ENCODE data around the gene ZNF837. TPM values are rescaled to one million over a fixed set of nuclear protein-coding genes. Genes with fewer than 3 reads are reported as not detected.

Gene ZNF837
- total RNA-seq, 4 donors from 2014 or later, result 1.5 to 3.7 (median 2.1) TPM

- intact Hi-C loops (cut with DNase I), result no loop called here
- H3K9me3 ChIP-seq, result no peaks in the 10 kb centered on the region
- TF ChIP-seq POLR2AphosphoS5 (IDR thresholded peaks at IDR 0.05) (no peak), EP300 (IDR thresholded peaks at IDR 0.05) (no peak), POLR2A (IDR thresholded peaks at IDR 0.05; ENCODE audit: low read depth) (no peak)
- TF ChIP-seq, protein P1, sequence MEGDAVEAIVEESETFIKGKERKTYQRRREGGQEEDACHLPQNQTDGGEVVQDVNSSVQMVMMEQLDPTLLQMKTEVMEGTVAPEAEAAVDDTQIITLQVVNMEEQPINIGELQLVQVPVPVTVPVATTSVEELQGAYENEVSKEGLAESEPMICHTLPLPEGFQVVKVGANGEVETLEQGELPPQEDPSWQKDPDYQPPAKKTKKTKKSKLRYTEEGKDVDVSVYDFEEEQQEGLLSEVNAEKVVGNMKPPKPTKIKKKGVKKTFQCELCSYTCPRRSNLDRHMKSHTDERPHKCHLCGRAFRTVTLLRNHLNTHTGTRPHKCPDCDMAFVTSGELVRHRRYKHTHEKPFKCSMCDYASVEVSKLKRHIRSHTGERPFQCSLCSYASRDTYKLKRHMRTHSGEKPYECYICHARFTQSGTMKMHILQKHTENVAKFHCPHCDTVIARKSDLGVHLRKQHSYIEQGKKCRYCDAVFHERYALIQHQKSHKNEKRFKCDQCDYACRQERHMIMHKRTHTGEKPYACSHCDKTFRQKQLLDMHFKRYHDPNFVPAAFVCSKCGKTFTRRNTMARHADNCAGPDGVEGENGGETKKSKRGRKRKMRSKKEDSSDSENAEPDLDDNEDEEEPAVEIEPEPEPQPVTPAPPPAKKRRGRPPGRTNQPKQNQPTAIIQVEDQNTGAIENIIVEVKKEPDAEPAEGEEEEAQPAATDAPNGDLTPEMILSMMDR (IDR thresholded peaks at IDR 0.05), result no peak
- no peak overlapping the region for H3K4me3 ChIP-seq
- peaks cover 0 to 10% (median 0%) of the 10 kb centered on the region in 4 donors for H3K36me3 ChIP-seq
- WGBS, result 73% methylated on average over 6 of the region's 6 CpGs
- no peak overlapping the region for H3K27ac ChIP-seq (replicated peaks in 1 of 4)
- no peak for DNase-seq (ENCODE audit: extremely low spot score)
- peaks cover 23 to 40% (median 32%) of the 10 kb centered on the region in 4 donors for H3K4me1 ChIP-seq
- H3K27me3 ChIP-seq, result peaks cover 0 to 83% (median 42%) of the 10 kb centered on the region in 4 donors
These were observed 26.3 kb downstream of the ZNF837 start for GRCh38 chr19:58354478-58355030.

DNA sequence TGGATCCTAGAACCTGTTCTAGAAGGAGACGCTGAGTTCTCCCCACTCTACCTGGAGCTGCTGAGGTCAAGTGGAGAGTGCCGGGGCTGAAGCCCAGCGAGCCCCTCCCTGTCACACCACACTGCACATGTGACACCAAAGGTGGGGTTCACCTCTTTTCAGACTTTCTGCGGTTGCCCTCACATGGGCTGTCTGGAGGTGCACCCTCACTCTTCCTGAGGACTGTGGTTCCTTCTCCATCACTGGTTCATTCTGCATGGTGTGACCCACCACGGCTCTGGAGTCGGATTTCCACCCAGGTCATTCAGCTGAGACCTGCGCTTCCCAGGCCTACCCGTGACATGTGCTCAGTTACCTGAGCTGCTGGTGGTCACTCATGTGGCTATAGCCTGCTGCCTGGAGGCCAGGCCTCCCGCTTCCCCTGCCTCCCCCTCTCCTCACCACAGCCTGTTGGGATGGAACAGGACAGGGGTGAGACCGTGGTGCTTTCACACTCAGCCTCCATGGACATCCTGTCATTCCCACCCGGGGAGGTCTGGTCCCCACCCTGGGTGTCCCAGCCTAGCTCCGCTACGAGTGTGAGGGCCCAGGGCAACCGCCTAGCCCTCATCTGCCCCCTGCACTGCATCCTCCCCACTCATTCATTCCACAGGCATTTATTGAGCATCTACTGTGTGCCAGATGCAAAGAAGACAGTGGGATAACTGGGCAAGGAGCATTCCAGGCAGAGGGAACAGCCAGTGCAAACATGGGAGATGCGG, 26.9 kb downstream of the ZNF837 start:
- Histone ChIP-seq H3K4me1 (peaks cover 23 to 42% (median 33%) of the 10 kb centered on the region in 4 donors), H3K9me3 (no peaks in the 10 kb centered on the region), H3K36me3 (peaks cover 0 to 8% (median 0%) of the 10 kb centered on the region in 4 donors), H3K27me3 (peaks cover 0 to 90% (median 42%) of the 10 kb centered on the region in 4 donors), H3K27ac (replicated peaks in 1 of 4) (no peak overlapping the region), H3K4me3 (no peak overlapping the region)
- intact Hi-C loops (cut with DNase I), result no loop called here
- no peak for DNase-seq (ENCODE audit: extremely low spot score)
- 89% methylated on average over 13 of the region's 15 CpGs for WGBS
- TF ChIP-seq EP300 (IDR thresholded peaks at IDR 0.05) (no peak), POLR2A (IDR thresholded peaks at IDR 0.05; ENCODE audit: low read depth) (no peak), POLR2AphosphoS5 (IDR thresholded peaks at IDR 0.05) (no peak)
- TF ChIP-seq, protein P1 (IDR thresholded peaks at IDR 0.05), result no peak

DNA sequence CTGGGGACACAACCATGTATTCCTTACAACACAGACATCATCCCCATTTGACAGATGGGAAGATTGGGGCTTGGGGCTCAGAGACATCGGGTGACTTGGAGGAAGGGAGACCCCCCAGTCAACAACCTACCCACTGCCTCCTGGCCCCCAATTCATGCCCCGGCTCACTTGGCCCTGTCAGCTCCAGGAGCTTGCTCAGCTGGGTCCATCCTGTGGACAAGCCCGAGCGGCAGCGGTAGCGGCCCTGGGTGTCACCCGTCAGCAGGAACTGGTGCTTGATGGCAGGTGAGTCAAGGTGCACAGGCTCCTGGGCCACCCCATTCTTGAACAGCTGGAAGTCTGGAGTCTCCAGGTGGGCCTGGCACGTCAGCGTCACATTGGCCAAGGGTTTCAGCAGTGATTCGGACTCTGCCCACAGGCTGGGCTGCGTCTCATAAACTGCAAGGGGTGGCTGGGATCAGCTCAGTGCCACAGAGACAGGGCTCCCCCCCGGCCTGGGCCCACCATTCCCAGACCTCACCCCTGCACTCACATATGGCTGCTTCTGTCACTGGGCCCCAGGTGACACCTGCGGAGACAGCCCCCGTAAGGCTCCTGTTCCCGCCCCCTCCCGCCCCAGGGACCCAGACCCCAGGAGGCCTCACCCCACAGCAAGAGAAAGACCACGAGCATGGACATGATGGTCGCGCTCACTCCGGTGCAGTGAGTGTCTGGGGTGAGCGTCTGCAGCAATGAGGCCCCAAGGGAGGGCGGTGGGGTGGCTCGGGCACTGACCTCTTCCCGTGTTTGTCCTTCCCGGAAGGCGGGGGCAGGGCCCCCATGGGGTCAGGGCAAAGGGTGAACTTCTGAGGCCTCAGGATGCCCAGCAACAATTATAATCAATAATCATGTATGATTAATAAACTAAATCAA, 27.8 kb downstream of the ZNF837 start, which contains the start of gene A1BG:
TSS of gene A1BG (minus strand) at position 733 of the 912 bp plus-strand sequence. CDS start at position 678, 55 bp downstream.
- Histone ChIP-seq H3K4me3 (no peak within 1 kb of the TSS), H3K4me1 (peaks cover 23 to 43% (median 34%) of the 10 kb centered on the region in 4 donors), H3K36me3 (peaks cover 0 to 6% (median 0%) of the 10 kb centered on the region in 4 donors), H3K27me3 (peaks cover 0 to 99% (median 43%) of the 10 kb centered on the region in 4 donors), H3K9me3 (no peaks in the 10 kb centered on the region), H3K27ac (replicated peaks in 1 of 4) (no peak within 1 kb of the TSS)
- no peak for DNase-seq (ENCODE audit: extremely low spot score)
- intact Hi-C loops (cut with DNase I), result no loop called here
- 81% methylated on average over 19 of the region's 26 CpGs for WGBS
- TF ChIP-seq POLR2A (IDR thresholded peaks at IDR 0.05; ENCODE audit: low read depth) (no peak), POLR2AphosphoS5 (IDR thresholded peaks at IDR 0.05) (no peak), EP300 (IDR thresholded peaks at IDR 0.05) (no peak)
- TF ChIP-seq, protein P1 (IDR thresholded peaks at IDR 0.05), result no peak

- H3K4me1 ChIP-seq, result peaks cover 23 to 43% (median 33%) of the 10 kb centered on the region in 4 donors
- TF ChIP-seq EP300 (IDR thresholded peaks at IDR 0.05) (no peak), POLR2A (IDR thresholded peaks at IDR 0.05; ENCODE audit: low read depth) (no peak), POLR2AphosphoS5 (IDR thresholded peaks at IDR 0.05) (no peak)
- TF ChIP-seq, protein P1 (IDR thresholded peaks at IDR 0.05), result no peak
- H3K27me3 ChIP-seq, result peaks cover 0 to 100% (median 50%) of the 10 kb centered on the region in 4 donors
- H3K9me3 ChIP-seq, result no peaks in the 10 kb centered on the region
- intact Hi-C loops (cut with DNase I), result no loop called here
- no peak overlapping the region for H3K27ac ChIP-seq (replicated peaks in 1 of 4)
- no peak for DNase-seq (ENCODE audit: extremely low spot score)
- peaks cover 0 to 6% (median 0%) of the 10 kb centered on the region in 4 donors for H3K36me3 ChIP-seq
- 82% methylated on average over 16 of the region's 23 CpGs for WGBS
- no peak overlapping the region for H3K4me3 ChIP-seq
These were observed 28.7 kb downstream of the ZNF837 start for GRCh38 chr19:58351990-58352755.

All from esophagus muscularis mucosa (tissue), 4 donors.